HG02870 (cell line): Measurements from ENCODE around the gene NT5C.
A peak's percentile ranks its signal among the peaks of the same experiment; 100 is the strongest.

Experiments used
- ATAC-seq: cut with Tn5 transposase; IDR thresholded peaks from one replicate; pipeline ENCODE4 v1.9.1; 2021; ENCODE audit warnings: mild to moderate bottlenecking, moderate library complexity; ENCODE audit not compliant: unreplicated experiment

NT5C gene

DNA sequence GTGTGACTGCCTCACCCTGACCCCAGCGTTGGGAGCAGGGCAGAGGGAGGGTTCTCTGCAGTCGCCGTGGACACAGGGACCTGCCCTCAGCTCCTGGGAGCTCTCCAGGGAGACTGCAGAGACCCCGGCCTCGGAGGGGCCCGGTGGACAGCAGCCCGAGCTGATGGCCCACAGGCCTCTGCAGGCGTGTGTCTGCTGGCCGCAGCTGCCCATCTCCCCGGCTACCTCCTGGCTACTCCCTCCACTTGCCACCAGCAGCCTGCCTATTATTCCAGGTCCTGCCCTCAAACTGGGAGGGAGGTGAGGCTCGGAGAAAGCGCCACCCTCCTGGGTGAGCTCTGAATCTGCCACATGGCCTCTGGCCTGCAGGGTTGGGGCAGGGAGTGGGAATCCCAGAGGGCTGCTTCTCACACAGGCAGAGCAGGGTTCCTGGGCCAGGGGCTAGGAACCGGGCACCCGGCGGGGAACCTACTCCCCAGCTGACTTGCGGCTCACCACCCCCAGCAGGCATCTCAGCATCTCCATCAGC, 36.6 kb downstream of the NT5C start:
- ATAC-seq = no peak

DNA sequence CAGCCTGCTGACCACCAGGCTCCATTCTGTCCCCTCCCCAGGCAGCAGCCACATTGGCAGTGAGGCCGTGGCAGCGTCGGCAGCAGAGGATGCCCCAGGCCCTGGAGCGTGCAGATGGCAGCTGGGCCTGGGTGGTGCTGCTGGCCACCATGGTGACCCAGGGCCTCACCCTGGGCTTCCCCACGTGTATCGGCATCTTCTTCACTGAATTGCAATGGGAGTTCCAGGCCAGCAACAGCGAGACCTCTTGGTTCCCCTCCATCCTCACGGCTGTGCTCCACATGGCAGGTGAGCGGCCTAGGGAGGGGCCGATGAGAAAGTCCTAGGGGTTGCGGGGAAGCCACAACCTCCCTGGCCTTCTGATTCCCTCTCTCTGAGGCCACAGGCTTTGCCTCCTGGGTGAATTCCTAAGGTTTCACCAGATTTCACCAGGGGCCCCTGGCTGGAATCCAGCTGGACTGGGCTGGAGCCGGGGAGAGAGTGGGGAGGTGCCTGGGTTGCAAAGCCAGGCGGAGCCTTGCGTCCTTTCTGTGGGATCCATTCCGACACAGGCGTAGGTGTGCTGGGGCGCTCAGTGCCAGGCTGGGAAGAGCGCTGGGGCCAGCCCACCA, 37.9 kb downstream of the NT5C start:
- no peak for ATAC-seq

DNA sequence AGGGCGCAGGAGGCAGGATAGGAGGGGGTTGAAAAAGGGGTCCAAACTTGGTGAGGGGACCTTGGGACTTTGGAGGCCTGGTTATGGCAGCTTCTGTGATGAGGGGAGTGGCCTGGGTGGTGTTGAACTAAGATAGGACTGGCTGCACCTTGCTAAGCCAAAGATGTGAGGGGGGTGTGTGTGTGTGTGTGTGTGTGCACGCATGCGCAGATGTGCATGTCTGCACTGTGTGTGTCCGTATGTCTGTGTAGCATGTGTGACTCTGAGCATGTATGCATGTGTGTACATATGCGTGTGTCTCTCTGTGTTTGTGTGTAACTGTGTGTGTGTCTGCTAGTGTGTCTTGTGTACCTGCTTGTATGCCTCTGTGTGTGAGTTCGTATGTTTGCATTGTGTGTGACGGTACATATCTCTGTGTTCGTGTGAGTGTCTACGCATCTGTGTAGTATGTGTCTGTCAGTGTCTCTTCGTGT, 39.7 kb downstream of the NT5C start:
- ATAC-seq = no peak

DNA sequence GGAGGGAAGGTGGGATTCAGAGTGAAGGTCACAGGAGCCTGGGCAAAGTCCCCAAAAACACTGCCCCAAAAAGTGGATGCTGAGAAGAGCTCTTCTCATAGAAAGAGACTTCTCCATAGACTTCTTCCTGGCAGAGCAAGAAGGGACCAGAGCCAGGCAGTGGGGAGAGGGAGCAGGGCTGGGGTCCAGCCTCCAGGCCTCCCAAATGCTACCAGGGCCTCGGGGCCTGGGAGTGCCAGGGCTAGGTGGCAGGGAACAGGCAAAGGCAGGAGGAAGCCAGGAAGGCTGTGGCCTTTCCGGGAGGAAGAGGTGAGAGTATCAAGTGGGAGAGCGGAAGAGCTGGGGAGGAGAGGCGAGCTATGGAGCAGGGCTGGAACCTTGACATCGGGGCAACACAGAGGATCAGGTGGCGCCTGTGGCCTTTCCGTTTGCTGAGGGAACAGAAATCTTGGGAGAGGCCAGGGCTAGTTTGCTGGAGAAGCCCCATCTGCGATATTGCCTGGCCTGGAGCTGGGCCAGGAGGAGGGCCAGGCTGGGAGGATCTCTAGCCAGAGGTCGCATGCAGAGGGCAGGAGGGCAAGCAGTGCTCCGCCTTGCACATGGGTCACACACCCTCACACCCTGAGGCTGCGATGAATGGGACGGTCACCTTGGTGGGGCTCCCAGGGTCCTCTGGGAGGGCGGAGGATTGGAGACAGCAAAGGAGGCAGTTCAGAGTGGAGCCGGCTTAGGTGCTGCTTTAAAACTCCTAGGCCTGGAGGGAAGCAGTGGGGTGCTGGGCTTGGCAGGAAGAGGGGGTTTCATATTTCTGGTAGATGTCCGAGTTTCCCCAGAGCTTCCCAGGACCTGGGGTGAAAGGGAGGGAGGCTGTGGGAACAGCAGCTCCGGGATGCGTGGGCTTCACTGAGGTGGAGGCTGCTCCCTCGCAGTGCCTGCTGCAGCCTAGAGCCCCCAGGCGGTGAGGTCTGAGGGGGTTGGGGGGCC, 40.4 kb downstream of the NT5C start:
- ATAC-seq = no peak

DNA sequence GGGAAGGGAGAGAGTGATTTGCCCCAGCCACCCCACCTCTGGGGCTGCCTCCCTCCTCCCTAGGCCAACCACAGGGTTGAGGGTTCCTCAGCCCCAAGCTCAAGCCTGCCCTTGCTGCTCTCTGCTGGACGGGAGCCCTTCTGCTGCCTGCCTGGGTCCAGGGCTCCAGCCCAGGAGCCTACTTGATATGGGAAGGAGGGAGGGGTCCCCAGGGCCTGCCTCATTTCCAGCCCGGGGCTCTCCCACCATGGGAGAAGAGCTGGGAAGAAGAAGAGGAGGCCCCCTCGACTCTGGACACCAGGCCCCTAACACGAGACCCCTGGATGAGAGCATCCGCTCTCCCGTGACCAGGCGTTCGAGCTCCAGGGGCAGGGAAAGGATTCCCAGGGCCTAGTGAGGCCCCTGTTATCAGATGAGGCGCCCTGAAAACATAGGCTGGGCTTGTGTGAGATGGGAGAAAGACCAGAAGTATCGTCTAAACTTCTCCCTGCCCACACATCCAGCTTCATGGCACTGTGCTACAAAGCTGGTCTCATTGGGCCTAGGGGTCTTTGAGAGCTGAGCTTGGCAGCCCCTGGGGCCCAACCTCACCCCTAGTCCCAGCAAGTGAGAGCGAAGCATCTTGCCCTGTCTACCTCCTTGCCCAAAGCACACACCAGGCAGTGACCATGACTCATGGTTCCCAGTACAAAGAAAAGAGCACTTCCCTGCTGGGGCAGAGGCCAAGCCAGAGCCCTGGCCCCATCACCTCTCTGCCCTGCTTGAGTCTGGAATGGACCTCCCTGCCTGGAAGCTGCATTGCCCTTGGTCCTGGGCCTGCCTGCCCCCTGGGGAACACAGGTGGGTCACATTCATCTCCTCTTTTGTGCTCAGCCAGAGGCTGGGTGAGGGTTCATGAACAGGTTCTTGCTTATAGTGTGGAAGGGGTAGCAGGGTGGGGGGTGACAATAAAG, 42.8 kb downstream of the NT5C start:
- peak; percentile 22 for ATAC-seq

DNA sequence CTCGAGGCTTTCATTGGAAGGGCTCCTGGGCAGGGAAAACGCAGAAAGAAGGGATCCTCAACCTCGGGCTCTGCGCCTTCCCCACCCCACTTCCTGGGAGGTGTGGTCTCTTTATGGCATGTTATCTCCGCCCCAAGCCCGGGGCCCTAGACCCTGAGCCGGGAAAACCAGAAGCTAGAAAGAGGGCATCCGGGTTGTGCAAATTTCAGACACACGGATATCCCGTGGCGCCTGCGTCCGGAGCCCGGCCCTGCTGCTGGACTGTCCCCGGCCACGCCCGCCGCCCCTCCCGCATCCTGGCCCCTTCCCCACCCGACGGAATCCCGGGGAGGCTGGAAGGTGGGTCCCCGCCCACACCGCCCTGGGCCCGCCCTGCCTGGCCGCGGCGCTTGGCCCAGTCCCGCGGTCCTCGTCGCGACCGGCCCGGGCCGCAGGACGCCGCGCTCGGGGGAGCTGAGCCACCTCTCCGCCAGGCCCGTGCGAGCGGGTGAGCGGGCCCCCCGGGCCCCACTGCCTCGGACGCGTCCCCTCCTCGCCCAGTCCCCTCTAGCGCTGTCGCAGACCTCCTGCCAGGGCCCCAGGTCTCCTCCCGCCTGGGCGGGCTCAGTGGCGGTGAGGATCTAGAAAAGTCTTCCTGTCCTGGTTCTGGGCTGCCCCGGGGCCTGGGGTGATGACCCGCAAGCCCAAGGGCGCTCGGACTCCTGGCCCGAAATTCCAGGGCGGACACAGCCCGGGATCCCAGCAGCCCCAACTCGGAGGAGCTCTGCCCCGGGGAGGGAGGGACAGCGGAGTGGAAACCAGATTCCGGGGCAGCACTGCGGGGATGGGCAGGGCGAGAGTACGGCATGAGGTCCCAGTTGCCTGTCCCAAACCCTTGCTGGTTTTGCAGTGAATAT, 43.7 kb downstream of the NT5C start, which contains the start of gene SLC16A5:
Gene SLC16A5, plus strand, starts transcription at position 397 of the 896 bp plus-strand sequence. CDS start 5,683 bp downstream, outside the sequence.
- peak; percentile 42 for ATAC-seq

DNA sequence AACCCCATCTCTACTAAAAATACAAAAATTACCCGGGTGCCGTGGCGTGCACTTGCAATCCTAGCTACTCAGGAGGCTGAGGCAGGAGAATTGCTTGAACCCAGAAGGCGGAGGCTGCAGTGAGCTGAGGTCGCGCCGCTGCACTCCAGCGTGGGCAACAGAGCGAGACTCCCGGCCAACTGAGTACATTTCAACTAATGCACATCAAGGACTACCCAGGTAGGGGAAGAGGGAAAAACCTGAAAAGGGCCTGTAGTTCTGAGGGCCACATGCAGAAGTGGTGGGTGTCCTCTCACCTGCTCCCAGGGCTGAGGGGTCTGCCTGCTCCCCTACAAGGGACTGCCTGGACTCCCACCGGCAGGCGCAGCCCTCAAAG, 44.4 kb downstream of the NT5C start:
- ATAC-seq = no peak

DNA sequence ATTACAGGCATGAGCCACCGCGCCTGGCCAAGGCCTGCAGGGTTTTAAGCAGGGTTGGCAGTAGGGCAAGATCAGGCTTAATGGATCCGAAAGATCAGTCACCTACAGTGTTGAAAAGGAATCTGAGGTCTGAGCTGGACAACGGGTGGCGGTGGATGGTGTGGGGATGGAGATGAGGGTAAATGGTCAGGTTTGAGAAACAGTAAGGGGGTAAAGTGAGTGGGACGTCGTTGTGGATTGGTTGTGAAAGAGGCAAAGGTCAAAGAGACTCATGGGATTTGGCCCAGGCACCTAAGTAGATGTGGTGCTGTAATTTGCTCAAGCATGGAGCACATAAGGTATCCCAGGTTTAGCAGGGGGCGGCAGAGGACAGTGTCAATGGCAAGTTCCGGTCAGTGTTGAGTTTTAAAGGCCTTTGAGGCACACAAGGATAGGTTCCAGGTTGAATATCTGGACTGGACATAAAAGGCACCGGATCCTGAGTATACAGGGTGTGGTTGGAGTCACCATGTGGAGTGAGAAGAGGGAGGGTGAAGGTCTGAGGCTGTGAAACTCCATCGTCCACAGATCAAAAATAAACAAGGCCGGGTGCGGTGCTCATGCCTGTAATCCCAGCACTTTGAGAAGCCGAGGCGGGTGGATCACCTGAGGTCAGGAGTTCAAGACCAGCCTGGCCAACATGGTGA, 44.9 kb downstream of the NT5C start:
- no peak for ATAC-seq

DNA sequence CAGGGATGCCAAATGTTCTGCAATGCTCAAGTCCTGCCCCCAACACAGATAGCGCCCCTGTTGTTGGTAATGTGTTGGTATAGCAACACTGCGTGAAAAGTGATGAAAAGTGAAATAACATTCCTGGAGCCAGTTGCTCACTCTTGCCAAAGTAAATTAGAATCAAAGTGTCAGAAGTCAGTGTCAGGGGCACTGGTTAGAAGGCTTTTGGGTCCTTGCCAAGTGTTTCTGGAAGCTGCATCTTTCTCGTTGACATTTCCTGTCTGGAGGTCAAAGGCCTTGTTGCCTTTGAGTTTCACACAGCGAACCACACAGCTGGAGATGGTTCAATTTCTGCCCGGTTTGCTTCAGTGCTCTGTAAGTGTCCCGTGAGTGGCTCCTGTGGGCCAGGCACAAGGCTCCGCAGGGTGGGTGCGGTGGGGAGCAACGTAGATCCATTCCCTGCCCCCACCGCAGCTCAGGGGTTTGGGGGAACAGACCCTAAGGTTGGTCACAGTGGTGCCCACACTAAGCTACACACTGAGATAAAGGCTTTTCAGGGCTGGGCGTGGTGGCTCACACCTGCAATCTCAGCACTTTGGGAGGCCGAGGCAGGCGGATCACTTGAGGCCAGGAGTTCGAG, 47.4 kb downstream of the NT5C start:
- ATAC-seq = no peak

DNA sequence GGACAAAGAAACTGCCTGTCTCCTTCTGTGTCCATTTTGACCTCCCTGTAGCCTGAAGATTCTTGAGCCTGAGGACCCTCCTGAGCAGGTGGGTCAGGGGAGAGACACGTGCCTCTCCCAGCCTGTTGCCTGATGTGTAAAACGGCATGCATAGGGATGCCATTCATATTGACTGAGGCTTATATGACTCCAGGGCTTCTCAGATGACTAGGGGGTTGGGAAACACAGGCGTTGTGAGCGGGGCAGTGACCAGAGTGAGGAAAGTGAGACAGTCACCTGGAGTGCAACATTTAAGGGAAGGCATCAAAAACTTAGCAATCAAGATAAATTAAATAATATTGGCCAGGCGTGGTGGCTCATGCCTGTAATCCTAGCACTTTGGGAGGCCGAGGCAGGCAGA, 48.9 kb downstream of the NT5C start:
- ATAC-seq = no peak

DNA sequence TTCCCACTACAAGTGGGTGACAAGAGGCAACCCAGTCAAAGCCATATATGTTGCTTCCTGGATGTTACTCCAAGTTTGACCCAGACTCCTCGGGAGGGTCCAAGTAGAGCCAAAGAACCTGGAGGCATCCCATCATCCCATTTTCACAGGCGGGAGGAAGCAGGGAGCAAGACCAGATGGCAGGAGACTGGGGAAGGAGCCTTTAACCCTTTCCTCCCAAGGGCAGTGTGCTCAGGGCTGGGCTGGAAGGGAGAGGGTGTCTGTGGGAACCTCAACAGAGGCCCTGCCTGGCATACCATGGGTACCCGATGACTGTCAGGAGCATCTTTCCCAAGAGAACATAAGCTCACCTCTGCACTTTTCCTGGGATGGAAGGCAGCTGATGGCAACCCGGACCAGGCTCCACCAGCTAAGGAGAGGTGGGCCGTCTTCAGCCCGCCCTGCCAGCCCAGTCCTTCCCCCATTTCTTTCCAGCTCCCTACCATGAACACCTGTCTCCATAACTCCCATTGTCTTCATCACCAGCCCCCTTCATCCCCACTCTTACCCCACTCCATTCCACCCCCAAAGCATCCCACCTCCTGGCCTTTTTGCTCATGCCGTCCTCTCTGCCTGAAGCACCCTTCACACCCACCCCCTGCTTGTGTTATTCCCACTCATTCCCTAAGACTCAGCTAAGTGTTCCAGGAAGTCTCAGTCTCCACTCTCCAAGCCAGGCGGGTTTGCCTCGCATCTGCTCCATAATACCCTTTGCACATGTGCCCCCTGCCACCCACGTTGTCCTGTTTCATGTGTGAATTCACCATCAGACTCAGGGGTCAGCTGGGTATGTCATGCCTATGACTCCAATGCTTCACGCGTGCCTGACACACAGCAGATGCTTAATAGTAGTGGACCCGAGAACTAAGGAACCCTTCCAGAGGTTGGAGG, 49.7 kb downstream of the NT5C start:
- ATAC-seq = no peak
